Activated CD4-positive, alpha-beta memory T cell treated with anti-CD3 and anti-CD28 coated beads for 36 hours (primary cell): Measurements from ENCODE around the gene BMPR1B. TPM values are rescaled to one million over a fixed set of nuclear protein-coding genes. Genes with fewer than 3 reads are reported as not detected.

Experiments
- CTCF ChIA-PET: fragments of 350-600 bp; sonication (Branson Sonifier 250); formaldehyde crosslinking; loops from one replicate; lab custom pipeline; 2021; ENCODE audit warnings: antibody characterized with exemption, inconsistent platforms; lab: Charles Lee
- POLR2A ChIA-PET: fragments of 350-600 bp; sonication (Branson Sonifier 250); formaldehyde crosslinking; loops from one replicate; lab custom pipeline; 2021; ENCODE audit warnings: antibody characterized with exemption; lab: Charles Lee
- DNase-seq: peaks from one replicate; pipeline ENCODE4 v3.0.0-alpha.2; 2020
- H3K27ac Mint-ChIP-seq: one replicate; pipeline ENCODE4 v1.8.0; 2021; ENCODE audit warnings: mixed read lengths
- H3K27me3 Mint-ChIP-seq: one replicate; pipeline ENCODE4 v1.8.0; 2021; ENCODE audit warnings: mixed read lengths
- H3K36me3 Mint-ChIP-seq: one replicate; pipeline ENCODE4 v1.8.0; 2021; ENCODE audit warnings: mixed read lengths
- H3K4me1 Mint-ChIP-seq: one replicate; pipeline ENCODE4 v1.8.0; 2021; ENCODE audit warnings: low read depth, mixed read lengths
- H3K4me3 Mint-ChIP-seq: one replicate; pipeline ENCODE4 v1.8.0; 2021; ENCODE audit warnings: mild to moderate bottlenecking, mixed read lengths
- H3K9me3 Mint-ChIP-seq: one replicate; pipeline ENCODE4 v1.8.0; 2021; ENCODE audit warnings: mixed read lengths
- intact Hi-C: fragments of 100-400 bp; cut with micrococcal nuclease; formaldehyde crosslinking; loops from one replicate; pipeline ENCODE4 v1.15.1; 2023
- total RNA-seq, 2 experiments: library from RNA; stranded (reverse); gene quantifications; one replicate each; pipeline ENCODE4 v1.2.3, GENCODE V29; 2021

BMPR1B gene
- total RNA-seq, 2 experiments from 2014 or later: not detected

GRCh38 chr4:94954251-94954650 lies 196.5 kb downstream of the BMPR1B start:
- H3K4me1 Mint-ChIP-seq: no peaks in the 10 kb centered on the region
- CTCF ChIA-PET: no interaction called here
- no peak for DNase-seq
- POLR2A ChIA-PET: no interaction called here
- peaks cover 2% of the 10 kb centered on the region for H3K27me3 Mint-ChIP-seq
- no peak overlapping the region for H3K27ac Mint-ChIP-seq
- intact Hi-C loops: no loop called here
- H3K4me3 Mint-ChIP-seq: no peak overlapping the region
- peaks cover 9% of the 10 kb centered on the region for H3K9me3 Mint-ChIP-seq
- no peaks in the 10 kb centered on the region for H3K36me3 Mint-ChIP-seq

- ChIA-PET CTCF (no interaction called here), POLR2A (no interaction called here)
- Mint-ChIP-seq H3K27me3 (peaks cover 2% of the 10 kb centered on the region), H3K27ac (no peak overlapping the region), H3K9me3 (peaks cover 6% of the 10 kb centered on the region), H3K4me3 (no peak overlapping the region), H3K4me1 (no peaks in the 10 kb centered on the region), H3K36me3 (no peaks in the 10 kb centered on the region)
- intact Hi-C loops: no loop called here
- DNase-seq: no peak
These were observed 199.3 kb downstream of the BMPR1B start for GRCh38 chr4:94957030-94957429.

- Mint-ChIP-seq H3K9me3 (peaks cover 7% of the 10 kb centered on the region), H3K36me3 (no peaks in the 10 kb centered on the region), H3K4me1 (no peaks in the 10 kb centered on the region), H3K27me3 (no peaks in the 10 kb centered on the region), H3K4me3 (no peak overlapping the region), H3K27ac (no peak overlapping the region)
- CTCF ChIA-PET: no interaction called here
- intact Hi-C loops: no loop called here
- no peak for DNase-seq
- POLR2A ChIA-PET: no interaction called here
These were observed 201.6 kb downstream of the BMPR1B start for GRCh38 chr4:94959307-94959706.

GRCh38 chr4:94960708-94961107 lies 203.0 kb downstream of the BMPR1B start:
- Mint-ChIP-seq H3K4me1 (no peaks in the 10 kb centered on the region), H3K27ac (no peak overlapping the region), H3K36me3 (no peaks in the 10 kb centered on the region), H3K27me3 (no peaks in the 10 kb centered on the region), H3K9me3 (peaks cover 7% of the 10 kb centered on the region), H3K4me3 (no peak overlapping the region)
- DNase-seq: no peak
- POLR2A ChIA-PET: no interaction called here
- CTCF ChIA-PET: no interaction called here
- intact Hi-C loops: no loop called here

DNA sequence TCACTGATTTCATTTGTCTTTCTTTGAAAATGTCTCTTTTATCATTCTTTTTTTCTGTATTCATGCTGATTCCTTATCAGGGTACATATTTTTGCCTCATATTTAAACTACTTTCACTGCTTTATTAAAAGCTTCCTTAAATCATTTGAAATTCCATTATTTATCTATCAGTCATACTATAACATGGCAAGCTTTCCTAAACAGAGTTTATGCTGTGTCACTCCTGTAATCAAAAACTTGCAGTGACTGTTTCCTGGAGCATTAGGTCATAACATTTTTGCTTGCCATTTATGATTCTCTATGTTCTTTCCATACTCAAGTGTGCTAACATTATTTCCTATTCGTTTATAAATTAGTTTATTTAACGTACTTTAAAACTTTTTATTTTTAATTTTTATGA lies 203.7 kb downstream of the BMPR1B start:
- intact Hi-C loops: no loop called here
- no peaks in the 10 kb centered on the region for H3K36me3 Mint-ChIP-seq
- CTCF ChIA-PET: no interaction called here
- no peak overlapping the region for H3K4me3 Mint-ChIP-seq
- no peak overlapping the region for H3K27ac Mint-ChIP-seq
- no peaks in the 10 kb centered on the region for H3K4me1 Mint-ChIP-seq
- DNase-seq: no peak
- no peaks in the 10 kb centered on the region for H3K27me3 Mint-ChIP-seq
- POLR2A ChIA-PET: no interaction called here
- peaks cover 7% of the 10 kb centered on the region for H3K9me3 Mint-ChIP-seq

DNA sequence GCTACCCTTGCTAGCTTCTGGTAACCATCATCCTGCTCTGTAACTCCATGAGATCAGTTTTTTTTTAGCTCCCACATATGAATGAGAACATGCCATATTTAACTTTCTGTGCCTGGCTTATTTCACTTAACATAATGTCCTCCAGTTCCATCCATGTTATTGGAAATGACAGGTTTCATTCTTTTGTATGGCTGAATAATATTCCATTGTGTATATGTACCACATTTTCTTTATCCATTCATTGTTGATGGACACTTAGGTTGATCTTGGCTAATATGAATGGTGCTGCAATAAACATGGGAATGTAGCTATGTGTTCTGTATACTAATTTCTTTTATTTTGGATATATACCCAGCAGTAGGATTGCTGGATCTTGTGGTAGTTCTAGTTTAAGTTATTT lies 204.7 kb downstream of the BMPR1B start:
- Mint-ChIP-seq H3K9me3 (peaks cover 7% of the 10 kb centered on the region), H3K27me3 (no peaks in the 10 kb centered on the region), H3K36me3 (no peaks in the 10 kb centered on the region), H3K27ac (no peak overlapping the region), H3K4me3 (no peak overlapping the region), H3K4me1 (no peaks in the 10 kb centered on the region)
- CTCF ChIA-PET: no interaction called here
- DNase-seq: no peak
- POLR2A ChIA-PET: no interaction called here
- intact Hi-C loops: no loop called here

DNA sequence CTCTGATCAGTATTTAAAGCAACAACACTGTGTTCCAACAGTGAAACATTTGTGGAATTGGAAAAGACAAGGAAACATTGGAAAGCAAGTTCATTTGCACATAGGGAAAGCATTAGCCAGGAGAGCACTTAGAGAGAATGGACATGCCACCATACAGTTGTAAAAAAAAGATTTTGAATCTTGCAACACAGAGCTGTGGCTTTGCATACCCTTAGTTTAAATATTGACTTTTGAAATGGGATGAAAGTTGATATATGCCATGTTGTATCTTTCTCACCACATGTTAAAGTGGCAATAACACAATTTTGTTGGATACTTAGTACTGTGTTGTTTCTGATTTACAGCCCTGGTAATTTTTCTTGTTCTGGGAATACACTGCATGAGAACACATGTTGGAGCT lies 208.1 kb downstream of the BMPR1B start:
- intact Hi-C loops: no loop called here
- H3K9me3 Mint-ChIP-seq: peaks cover 7% of the 10 kb centered on the region
- H3K27me3 Mint-ChIP-seq: no peaks in the 10 kb centered on the region
- no peak overlapping the region for H3K27ac Mint-ChIP-seq
- ChIA-PET POLR2A (no interaction called here), CTCF (interaction anchor here (0.6 kb wide), 1 partner anchor 57 kb away, joined by 4 read pairs; no protein-coding TSS in a partner anchor)
- H3K4me1 Mint-ChIP-seq: no peaks in the 10 kb centered on the region
- H3K36me3 Mint-ChIP-seq: no peaks in the 10 kb centered on the region
- no peak overlapping the region for H3K4me3 Mint-ChIP-seq
- DNase-seq: no peak

DNA sequence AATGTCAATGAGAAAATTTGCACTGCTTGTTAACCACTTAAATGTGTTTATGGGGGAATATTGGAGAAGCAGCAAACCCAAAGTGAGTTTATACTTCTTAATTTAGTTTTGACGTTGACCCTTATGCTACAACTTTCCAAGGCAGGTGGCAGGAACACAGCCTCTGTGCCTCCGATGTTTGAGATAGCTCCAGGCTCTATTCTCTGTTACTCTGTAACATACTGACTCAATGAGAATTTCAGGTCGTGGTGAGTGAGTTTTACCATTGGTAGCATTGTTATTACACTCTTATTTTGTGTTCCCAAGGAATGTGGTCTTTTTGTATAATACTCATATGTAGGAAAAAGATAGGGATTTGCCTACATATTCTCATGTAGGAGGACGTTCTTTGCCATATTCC lies 210.7 kb downstream of the BMPR1B start:
- no peak for DNase-seq
- no peaks in the 10 kb centered on the region for H3K27me3 Mint-ChIP-seq
- intact Hi-C loops: no loop called here
- POLR2A ChIA-PET: no interaction called here
- H3K36me3 Mint-ChIP-seq: no peaks in the 10 kb centered on the region
- H3K27ac Mint-ChIP-seq: no peak overlapping the region
- H3K4me3 Mint-ChIP-seq: no peak overlapping the region
- H3K9me3 Mint-ChIP-seq: no peaks in the 10 kb centered on the region
- H3K4me1 Mint-ChIP-seq: no peaks in the 10 kb centered on the region
- CTCF ChIA-PET: no interaction called here

DNA sequence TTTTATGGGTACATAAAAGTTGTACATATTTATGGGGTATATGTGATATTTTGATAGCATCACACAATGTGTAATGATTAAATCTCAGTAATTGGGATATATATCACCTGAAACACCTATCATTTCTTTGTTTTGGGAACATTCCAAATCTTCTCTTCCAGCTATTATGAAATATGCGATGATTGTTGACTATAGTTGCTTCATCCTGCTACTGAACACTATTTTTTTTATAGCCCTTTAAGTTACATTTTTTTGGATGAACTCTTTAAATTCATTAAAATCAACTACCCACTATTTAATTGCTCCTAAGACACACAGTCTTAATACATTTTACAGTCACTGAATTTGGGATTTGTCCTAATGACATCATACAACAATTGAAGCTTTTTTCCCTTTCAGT lies 212.9 kb downstream of the BMPR1B start:
- intact Hi-C loops: no loop called here
- H3K27me3 Mint-ChIP-seq: no peaks in the 10 kb centered on the region
- H3K4me3 Mint-ChIP-seq: no peak overlapping the region
- H3K27ac Mint-ChIP-seq: no peak overlapping the region
- CTCF ChIA-PET: no interaction called here
- H3K9me3 Mint-ChIP-seq: no peaks in the 10 kb centered on the region
- no peak for DNase-seq
- no peaks in the 10 kb centered on the region for H3K36me3 Mint-ChIP-seq
- POLR2A ChIA-PET: no interaction called here
- no peaks in the 10 kb centered on the region for H3K4me1 Mint-ChIP-seq

- no peak overlapping the region for H3K4me3 Mint-ChIP-seq
- H3K36me3 Mint-ChIP-seq: no peaks in the 10 kb centered on the region
- no peaks in the 10 kb centered on the region for H3K4me1 Mint-ChIP-seq
- intact Hi-C loops: no loop called here
- CTCF ChIA-PET: no interaction called here
- no peak overlapping the region for H3K27ac Mint-ChIP-seq
- no peaks in the 10 kb centered on the region for H3K9me3 Mint-ChIP-seq
- H3K27me3 Mint-ChIP-seq: no peaks in the 10 kb centered on the region
- POLR2A ChIA-PET: no interaction called here
- no peak for DNase-seq
These were observed 217.0 kb downstream of the BMPR1B start for GRCh38 chr4:94974773-94975172.

DNA sequence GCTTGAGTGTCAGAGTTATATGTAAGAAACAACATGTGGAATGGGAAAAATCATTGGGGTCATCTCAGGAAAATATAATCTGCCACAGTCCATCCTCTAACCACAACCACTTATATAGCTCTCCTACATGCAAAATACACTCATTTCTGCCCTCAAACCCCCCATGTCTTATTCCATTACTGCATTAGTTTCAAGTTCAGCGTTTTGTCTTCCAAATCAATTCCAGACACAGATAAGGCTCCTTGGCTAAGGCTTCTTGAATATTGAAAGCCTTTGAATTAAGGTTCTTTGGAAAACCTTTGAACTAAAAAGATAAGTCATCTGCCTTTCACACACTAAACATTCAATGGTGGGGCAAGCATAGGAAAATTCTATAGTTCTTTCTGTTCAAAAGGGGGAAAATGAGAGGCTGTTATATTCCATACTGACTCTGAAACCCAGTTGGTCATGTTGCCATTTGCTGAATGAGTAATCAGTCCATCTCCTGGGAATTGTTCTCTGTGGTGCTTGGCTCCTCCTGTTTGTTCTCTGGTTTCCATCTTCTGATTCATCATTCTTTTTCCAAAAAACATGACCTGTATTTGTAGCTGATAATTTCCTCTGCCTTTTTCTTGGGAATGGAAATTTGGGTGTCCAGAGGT lies 218.7 kb downstream of the BMPR1B start:
- Mint-ChIP-seq H3K27me3 (no peaks in the 10 kb centered on the region), H3K9me3 (no peaks in the 10 kb centered on the region), H3K4me1 (no peaks in the 10 kb centered on the region), H3K4me3 (no peak overlapping the region), H3K36me3 (no peaks in the 10 kb centered on the region), H3K27ac (no peak overlapping the region)
- ChIA-PET POLR2A (no interaction called here), CTCF (no interaction called here)
- no peak for DNase-seq
- intact Hi-C loops: no loop called here

DNA sequence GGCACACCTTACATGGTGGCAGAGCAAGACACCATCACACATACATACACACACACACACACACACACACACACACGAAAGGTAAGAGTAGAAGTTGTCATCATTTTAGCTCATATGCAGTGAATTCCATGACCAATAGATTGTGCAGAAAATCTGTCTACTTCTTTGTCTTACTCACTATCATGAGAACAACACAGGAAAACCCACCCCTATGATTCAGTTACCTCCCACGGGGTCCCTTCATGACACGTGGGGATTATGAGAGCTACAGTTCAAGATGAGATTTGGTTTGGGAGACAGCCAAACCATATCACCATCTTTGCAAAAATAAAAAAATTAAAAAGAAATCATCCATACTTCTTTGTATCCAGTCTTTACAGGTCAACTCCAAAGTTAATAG lies 221.1 kb downstream of the BMPR1B start:
- no peaks in the 10 kb centered on the region for H3K36me3 Mint-ChIP-seq
- POLR2A ChIA-PET: no interaction called here
- no peak for DNase-seq
- no peaks in the 10 kb centered on the region for H3K4me1 Mint-ChIP-seq
- intact Hi-C loops: no loop called here
- H3K9me3 Mint-ChIP-seq: no peaks in the 10 kb centered on the region
- CTCF ChIA-PET: no interaction called here
- H3K4me3 Mint-ChIP-seq: no peak overlapping the region
- H3K27ac Mint-ChIP-seq: no peak overlapping the region
- no peaks in the 10 kb centered on the region for H3K27me3 Mint-ChIP-seq

DNA sequence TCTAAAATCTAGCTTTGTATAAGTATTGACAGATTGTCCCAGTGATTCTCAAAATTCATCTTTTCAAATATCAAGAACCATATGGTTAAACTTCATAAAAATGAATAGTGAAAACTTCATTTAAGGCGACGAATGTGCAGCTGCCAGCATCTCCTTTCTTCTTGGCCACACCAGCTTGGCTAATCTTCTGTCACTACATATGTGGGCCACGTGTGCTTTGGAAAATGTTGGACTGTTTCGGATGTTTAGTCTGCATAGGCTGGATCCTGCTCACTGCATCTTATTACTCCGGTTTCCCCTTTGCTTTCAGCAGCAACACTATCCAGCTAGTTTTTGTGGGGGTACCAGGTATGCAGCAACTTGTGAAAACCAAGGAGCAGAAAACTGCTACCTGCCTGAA lies 221.9 kb downstream of the BMPR1B start:
- CTCF ChIA-PET: no interaction called here
- DNase-seq: no peak
- H3K4me1 Mint-ChIP-seq: no peaks in the 10 kb centered on the region
- no peak overlapping the region for H3K4me3 Mint-ChIP-seq
- no peaks in the 10 kb centered on the region for H3K27me3 Mint-ChIP-seq
- H3K27ac Mint-ChIP-seq: no peak overlapping the region
- intact Hi-C loops: no loop called here
- no peaks in the 10 kb centered on the region for H3K36me3 Mint-ChIP-seq
- POLR2A ChIA-PET: no interaction called here
- no peaks in the 10 kb centered on the region for H3K9me3 Mint-ChIP-seq
